Fibroblast of the aortic adventitia (primary cell): ENCODE results near the gene ANKRD33B. TPM values are rescaled to one million over a fixed set of nuclear protein-coding genes. Genes with fewer than 3 reads are reported as not detected.

Experiments used
- DNase-seq: peaks from one replicate; pipeline ENCODE4 v3.0.0-alpha.2; 2010; ENCODE audit warnings: low read depth
- H3K4me3 ChIP-seq: 2 replicates; pipeline ENCODE4 v1.5.1; 2011; ENCODE audit warnings: low read depth, mild to moderate bottlenecking, control low read depth, low read length, moderate library complexity
- total RNA-seq: library from RNA; depleted of rRNA; stranded (reverse); fragments of >200 nt; gene quantifications from 2 replicates; pipeline ENCODE4 v1.2.3, GENCODE V29; 2012; ENCODE audit warnings: low replicate concordance
- TF ChIP-seq, protein P1 (sequence below): IDR thresholded peaks from 2 replicates; pipeline ENCODE4 v1.5.1; 2011; ENCODE audit warnings: mild to moderate bottlenecking, low read length, control low read depth, inconsistent platforms; ENCODE audit not compliant: insufficient read depth

The ANKRD33B gene
- total RNA-seq, 1 donor = 11.3 TPM

GRCh38 chr5:10591966-10592365 lies 28.1 kb downstream of the ANKRD33B start:
- H3K4me3 ChIP-seq = no peak overlapping the region
- DNase-seq = no peak
- TF ChIP-seq, protein P1, sequence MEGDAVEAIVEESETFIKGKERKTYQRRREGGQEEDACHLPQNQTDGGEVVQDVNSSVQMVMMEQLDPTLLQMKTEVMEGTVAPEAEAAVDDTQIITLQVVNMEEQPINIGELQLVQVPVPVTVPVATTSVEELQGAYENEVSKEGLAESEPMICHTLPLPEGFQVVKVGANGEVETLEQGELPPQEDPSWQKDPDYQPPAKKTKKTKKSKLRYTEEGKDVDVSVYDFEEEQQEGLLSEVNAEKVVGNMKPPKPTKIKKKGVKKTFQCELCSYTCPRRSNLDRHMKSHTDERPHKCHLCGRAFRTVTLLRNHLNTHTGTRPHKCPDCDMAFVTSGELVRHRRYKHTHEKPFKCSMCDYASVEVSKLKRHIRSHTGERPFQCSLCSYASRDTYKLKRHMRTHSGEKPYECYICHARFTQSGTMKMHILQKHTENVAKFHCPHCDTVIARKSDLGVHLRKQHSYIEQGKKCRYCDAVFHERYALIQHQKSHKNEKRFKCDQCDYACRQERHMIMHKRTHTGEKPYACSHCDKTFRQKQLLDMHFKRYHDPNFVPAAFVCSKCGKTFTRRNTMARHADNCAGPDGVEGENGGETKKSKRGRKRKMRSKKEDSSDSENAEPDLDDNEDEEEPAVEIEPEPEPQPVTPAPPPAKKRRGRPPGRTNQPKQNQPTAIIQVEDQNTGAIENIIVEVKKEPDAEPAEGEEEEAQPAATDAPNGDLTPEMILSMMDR = no peak

GRCh38 chr5:10592601-10593000 lies 28.7 kb downstream of the ANKRD33B start:
- H3K4me3 ChIP-seq = no peak overlapping the region
- TF ChIP-seq, protein P1 = no peak
- no peak for DNase-seq

- TF ChIP-seq, protein P1 = no peak
- DNase-seq = no peak
- H3K4me3 ChIP-seq = no peak overlapping the region
These were observed 29.8 kb downstream of the ANKRD33B start for GRCh38 chr5:10593531-10594181.

- DNase-seq = no peak
- H3K4me3 ChIP-seq = no peak overlapping the region
- TF ChIP-seq, protein P1 = no peak
These were observed 30.8 kb downstream of the ANKRD33B start for GRCh38 chr5:10594591-10595210.

- TF ChIP-seq, protein P1 = no peak
- no peak overlapping the region for H3K4me3 ChIP-seq
- no peak for DNase-seq
These were observed 31.4 kb downstream of the ANKRD33B start for GRCh38 chr5:10595293-10595671.

DNA sequence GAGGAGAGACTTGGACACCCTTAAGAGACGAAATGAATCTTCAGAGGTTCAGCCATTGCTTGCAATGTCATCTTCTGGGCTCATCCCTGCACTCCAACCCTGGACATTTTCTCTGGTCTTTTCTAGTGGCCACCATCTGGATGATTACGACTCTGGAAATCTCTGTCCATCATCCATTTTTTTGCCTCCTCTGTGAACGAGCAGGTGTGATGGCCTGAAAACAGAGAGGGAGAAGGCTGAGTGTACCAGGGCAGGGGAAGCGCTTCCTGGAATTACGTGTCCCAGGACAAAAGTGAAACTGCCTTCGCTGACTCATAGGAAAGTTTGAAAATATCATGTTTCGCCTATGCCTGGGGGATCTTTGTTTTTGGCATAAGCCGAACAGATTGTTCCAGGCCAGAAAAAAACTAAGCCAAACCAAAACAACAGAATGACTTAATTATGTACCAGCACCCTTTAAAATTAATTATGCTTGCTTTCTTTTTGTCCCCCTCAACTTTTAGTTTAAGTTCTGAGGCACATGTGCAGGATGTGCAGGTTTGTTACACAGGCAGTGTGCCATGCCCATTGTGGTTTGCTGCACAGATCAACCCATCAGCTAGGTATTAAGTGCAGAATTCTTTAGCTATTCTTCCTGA lies 31.9 kb downstream of the ANKRD33B start:
- H3K4me3 ChIP-seq = peak overlapping the region; percentile 0
- TF ChIP-seq, protein P1 = no peak
- peak; percentile 89 for DNase-seq
